Left kidney (tissue), 2 donors: ENCODE data around the gene OSBP2. TPM values are rescaled to one million over a fixed set of nuclear protein-coding genes. Genes with fewer than 3 reads are reported as not detected.
A peak's percentile ranks its signal among the peaks of the same experiment; 100 is the strongest.
"Not testable (repeated sequence)": the region's sequence is repeated elsewhere in the genome, so short reads cannot be mapped to it uniquely, and the experiment has no call there.

ENCODE experiments used
- DNase-seq: peaks from one replicate; pipeline ENCODE4 v3.0.0-alpha.2; 2013
- polyA plus RNA-seq: library from polyadenylated mRNA; unstranded; fragments of 120-200 nt; gene quantifications from one replicate; pipeline ENCODE4 v1.2.1, GENCODE V29; 2013; ENCODE audit not compliant: insufficient read length

Gene OSBP2
- polyA plus RNA-seq, 1 donor = 5.5 TPM

GRCh38 chr22:30718938-30719337, 24.3 kb downstream of the OSBP2 start:
- DNase-seq = no peak

- DNase-seq = no peak
These were observed 25.7 kb downstream of the OSBP2 start for GRCh38 chr22:30720263-30720837.

GRCh38 chr22:30721741-30722140, 27.1 kb downstream of the OSBP2 start:
- no peak for DNase-seq

- DNase-seq = no peak
These were observed 34.2 kb downstream of the OSBP2 start for GRCh38 chr22:30728826-30729225.

GRCh38 chr22:30731658-30732057, 37.0 kb downstream of the OSBP2 start:
- DNase-seq = no peak

- no peak for DNase-seq
These were observed 37.8 kb downstream of the OSBP2 start for GRCh38 chr22:30732426-30732825.

- no peak for DNase-seq
These were observed 38.5 kb downstream of the OSBP2 start for GRCh38 chr22:30733181-30733631.

- not testable (repeated sequence) for DNase-seq
These were observed 45.3 kb downstream of the OSBP2 start for GRCh38 chr22:30740007-30740406.

- DNase-seq = not testable (repeated sequence)
These were observed 45.8 kb downstream of the OSBP2 start for GRCh38 chr22:30740511-30740910.

- no peak for DNase-seq
These were observed 47.9 kb downstream of the OSBP2 start for GRCh38 chr22:30742291-30743256.

GRCh38 chr22:30743257-30744020, 48.8 kb downstream of the OSBP2 start:
- no peak for DNase-seq

- DNase-seq = no peak
These were observed 49.5 kb downstream of the OSBP2 start for GRCh38 chr22:30744224-30744623.

- no peak for DNase-seq
These were observed 52.8 kb downstream of the OSBP2 start for GRCh38 chr22:30747493-30747892.

- no peak for DNase-seq
These were observed 54.6 kb downstream of the OSBP2 start for GRCh38 chr22:30749272-30749671.

GRCh38 chr22:30749849-30750248, 55.2 kb downstream of the OSBP2 start:
- no peak for DNase-seq

GRCh38 chr22:30751529-30751928, 56.9 kb downstream of the OSBP2 start:
- DNase-seq = no peak

GRCh38 chr22:30752771-30753170, 58.1 kb downstream of the OSBP2 start:
- no peak for DNase-seq

GRCh38 chr22:30753701-30754100, 59.0 kb downstream of the OSBP2 start:
- no peak for DNase-seq

- DNase-seq = no peak
These were observed 59.8 kb downstream of the OSBP2 start for GRCh38 chr22:30754521-30754920.

- DNase-seq = peak; percentile 47
These were observed 60.5 kb downstream of the OSBP2 start for GRCh38 chr22:30754971-30755758.

- DNase-seq = no peak
These were observed 61.1 kb downstream of the OSBP2 start for GRCh38 chr22:30755759-30756124.
